Stimulated activated CD8-positive, alpha-beta memory T cell treated with anti-CD3 and anti-CD28 coated beads, Interleukin-15, amount 100 ng/mL, for 24 hours (primary cell): Measurements from ENCODE around the gene AMOTL2.

ENCODE experiments used
- DNase-seq: peaks from one replicate; pipeline ENCODE4 v3.0.0-alpha.2; 2020; ENCODE audit warnings: low read depth

AMOTL2 gene

DNA sequence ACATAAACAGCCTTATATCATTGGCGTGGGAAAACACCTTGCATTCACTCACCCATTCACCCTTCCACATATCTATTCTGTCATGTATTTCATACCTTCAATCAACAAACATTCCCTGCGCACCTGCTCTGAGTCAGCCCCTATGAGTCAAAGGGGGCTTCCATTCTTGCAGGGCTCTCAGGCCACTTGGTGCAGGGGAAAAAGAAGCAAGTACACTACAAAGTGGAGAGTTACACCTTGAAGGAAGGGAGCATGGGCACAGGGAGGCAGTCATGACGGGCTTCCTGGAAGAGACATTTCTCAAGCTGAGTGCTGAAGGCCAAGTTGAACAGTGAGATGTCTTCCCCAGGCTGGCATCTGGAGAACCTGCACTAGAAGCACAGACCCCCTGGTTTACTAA, 4.6 kb upstream of the AMOTL2 start:
- DNase-seq = no peak

DNA sequence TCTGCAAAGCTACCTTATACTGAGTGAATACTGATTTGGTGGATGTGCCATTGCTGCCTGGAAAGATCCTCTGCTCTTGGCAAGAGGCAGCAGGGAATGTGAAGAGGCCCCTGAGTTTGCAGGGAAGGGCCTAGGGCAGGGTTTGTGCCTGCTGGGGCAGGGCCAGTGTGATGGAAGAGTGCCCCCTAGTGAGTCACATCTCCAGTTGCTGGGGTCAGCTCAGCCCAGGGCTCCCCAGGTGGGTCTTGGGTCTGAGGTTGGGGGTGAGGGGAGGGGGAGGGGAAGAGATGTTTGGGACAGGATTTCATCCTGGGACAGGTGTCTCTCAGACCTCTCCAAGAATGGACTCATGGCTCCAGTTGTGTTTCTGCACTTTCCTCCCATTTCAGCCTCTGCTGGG, 4.1 kb upstream of the AMOTL2 start:
- no peak for DNase-seq

DNA sequence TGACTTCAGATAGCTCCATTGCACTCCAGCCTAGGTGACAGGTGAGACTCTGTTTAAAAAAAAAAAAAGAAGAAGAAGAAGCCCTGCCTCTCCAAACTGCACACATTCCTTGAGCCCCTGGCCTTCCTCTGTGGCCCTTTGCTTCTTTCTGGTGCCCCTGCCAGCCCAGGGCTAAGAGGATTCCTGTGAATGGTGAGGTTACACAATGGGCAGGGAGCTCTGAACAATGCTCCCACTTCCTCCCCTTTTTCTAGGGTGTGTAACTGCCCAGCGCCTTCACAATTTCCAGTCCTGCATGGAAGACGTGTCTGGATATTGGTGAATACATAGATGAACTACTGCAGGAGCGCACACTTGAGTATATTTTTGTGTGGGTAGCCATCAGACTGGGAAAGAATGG, 3.6 kb upstream of the AMOTL2 start:
- no peak for DNase-seq

DNA sequence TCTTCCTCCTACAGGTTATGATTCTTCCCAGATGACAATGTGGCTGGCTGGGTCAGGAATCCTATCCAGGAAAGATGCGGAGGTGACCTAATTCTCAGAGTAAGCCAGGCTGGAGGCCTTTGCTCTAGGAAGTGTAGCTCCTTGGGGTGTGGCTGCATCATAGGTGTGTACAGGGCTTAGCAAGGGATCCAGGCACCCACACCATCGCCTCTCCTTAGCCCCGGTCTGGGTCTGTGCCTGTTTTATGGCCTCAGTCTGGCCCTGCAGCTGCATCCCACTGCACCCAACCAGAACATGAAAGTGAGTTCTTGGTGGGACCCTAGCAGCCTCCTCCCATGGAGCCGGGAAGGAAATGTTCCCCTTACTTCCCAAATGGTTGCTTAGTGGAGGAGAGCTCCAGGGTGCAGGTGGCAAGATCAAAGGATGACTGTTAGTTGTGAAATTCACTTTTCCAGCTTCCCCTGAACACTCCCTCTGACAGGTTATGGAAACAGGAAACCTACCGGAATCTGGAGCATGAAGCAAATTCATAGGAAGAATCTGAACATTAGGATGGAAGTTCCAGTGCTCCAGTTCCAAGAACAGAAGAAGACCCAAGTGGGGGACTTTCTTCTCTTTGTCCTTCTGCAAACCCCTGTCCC, 2.7 kb upstream of the AMOTL2 start:
- no peak for DNase-seq

DNA sequence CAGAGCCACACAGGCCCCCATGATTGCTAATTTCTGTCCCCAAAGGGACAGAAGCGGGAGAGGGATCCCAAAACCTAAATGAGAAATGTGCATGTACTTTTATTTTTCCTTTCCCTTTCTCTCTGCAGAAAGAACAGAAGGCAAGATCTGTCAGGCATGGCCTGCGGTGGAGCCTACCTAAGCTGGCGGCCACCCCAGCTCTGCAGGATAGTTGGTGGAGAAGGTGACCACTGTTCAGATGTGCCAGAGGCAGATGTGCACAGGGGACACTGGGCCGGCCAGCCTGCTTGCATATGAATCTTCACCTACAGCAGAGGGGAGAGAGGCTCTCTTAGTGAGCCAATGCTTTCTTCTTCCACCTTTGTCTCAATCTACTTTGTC, 2.1 kb upstream of the AMOTL2 start:
- no peak for DNase-seq

DNA sequence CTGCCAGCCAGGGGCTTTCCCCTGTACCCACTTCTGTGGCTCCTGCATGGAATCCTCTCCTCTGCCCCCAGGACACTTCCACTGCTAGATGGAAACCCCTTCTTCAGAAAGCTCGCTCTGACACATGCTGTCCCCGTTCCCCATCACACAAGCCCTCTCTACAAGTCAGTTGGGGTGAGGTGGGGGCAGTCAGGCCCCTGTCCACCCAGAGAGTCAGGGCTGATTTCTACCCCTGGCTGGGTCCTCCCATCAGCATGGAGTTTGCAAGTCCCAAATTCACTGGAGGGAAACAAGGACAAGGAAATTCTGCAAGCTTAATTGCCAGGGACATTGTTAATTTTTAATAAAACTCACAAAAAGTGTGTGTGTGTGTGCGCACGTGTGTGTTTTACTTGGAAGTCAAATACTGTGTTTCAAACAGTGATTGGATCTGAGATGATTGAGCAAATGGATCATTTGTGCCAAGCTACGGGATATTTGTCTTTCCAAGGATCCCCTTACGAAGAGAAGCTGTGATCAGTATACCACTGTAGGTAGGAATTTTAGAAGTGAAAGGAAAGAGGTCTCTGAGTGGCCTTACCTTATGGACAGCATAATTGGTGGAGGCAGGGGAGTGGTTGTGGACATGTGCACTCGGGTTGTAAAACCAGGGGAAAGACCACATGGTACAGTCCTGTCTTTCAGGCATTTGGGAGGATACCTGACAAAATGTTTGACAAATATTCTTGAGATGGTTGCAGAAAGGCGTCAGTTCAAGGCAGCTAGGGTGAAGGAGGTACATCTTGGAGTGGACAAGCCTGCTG, 1.5 kb upstream of the AMOTL2 start:
- DNase-seq = no peak

DNA sequence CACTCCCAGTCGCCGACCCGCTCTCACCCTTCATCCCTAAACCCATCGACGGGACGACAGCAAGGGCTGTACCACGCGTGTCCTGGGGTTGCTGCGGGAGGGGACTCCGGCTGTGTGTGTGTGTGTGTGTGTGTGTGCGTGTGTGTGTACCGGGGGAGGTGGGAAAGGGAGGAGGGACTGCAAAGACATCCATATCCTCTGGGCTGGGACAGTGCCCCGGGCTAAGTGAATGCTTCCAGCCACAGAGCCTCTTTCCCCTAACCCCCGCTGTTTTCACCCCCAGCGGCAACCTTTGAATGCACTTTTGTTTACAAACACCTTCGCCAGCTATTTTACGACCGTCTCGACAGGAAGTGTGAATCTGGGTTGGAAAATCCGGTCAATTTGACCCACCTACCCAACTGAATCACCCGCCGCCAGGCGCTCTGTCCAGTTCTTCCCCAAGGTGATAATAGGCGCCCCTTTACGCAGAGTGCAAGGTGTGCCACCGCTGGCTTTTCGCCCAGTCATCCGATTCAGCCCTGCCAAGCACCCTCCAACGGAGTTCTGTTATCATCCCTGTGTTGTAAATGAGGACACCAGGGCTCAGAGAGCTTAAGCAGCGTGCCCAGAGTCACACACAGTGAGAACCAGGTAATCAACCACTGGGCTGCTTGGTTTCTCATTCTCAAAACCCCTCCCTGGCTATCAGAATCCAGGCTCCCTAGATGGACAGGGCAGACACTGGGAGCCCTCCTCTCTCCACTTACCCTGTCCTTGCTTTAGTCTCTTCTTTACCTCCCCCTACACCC, 739 bp upstream of the AMOTL2 start:
- DNase-seq = no peak

DNA sequence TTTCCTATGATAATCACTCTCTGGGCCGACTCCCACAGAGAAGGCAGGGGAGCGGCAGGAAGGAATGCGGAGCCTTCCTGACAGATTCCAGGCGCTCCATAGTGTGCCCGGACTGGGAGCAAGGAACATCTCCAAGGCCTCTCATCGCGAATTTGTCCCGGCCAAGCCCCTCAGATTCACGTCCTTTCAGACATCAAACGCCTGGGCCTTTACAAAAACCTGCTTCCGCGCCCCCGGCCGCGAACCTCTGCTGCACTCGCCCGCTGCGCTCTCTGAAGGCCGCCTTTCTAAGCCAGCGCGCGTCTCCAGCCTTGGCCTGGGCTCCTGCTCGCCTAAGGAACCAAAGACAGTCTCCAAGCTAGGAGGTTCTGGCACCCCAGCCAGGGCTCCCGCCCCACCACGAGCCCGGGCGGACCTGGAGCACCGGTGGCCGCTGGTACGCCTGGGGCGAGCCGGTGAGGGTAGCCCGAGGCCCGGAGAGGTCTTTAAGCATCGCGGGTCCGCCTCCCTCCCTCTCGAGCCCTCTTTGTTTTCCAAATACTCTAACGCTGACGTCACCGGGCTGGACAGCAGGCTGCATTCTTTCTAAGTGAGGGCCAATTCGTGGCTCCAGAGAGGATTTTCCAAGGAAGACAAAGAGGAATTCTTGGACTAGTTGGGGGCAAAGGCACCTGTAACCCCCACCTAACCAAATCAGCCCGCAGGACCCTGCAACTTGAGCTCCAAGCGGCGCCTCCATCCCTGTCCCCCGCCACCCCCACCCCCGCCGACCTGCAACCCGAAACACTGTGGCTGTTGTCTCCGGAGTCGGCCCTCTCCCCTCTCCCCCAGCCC, 759 bp downstream of the AMOTL2 start:
- no peak for DNase-seq

DNA sequence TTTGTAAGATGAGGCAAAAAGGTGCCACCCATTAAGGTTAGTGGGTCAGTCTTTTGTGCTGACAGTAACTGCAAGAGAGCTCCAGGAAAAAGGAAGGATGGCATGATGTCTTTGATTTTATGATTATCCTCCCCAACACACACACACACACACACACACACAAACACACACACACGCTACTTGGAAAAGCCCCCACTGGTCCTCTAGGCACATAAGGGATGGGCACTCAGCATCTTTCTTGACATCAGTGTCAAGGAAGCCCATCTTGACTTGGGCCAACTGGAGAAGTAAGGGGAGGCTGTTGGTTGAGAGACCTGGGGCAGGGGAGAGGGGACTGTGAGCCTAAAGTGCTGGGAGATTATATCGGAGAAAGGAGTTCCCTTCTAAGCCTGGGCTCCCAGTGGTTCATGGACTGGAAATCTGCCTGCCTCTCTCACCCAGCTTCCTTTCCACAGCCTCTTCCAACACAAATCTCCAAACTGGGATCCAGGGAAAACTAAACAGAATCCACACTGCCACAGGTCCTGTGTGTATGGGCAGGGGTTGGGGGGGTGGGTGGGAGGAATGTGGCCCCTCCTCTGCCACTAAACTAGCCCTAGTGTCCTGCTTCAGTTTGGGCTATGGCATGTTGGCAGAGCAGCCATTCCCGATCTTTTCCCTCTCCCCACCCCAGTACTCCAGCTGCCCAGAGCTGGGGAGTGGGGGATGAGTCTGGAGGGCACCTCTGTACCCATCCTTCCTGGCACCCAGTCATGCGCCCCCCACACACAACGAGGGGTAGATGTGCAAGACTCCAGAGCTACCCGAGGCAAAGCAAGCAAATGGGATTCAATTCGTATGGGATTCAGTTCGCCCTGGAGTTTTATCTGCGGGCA, 1.6 kb downstream of the AMOTL2 start:
- no peak for DNase-seq

DNA sequence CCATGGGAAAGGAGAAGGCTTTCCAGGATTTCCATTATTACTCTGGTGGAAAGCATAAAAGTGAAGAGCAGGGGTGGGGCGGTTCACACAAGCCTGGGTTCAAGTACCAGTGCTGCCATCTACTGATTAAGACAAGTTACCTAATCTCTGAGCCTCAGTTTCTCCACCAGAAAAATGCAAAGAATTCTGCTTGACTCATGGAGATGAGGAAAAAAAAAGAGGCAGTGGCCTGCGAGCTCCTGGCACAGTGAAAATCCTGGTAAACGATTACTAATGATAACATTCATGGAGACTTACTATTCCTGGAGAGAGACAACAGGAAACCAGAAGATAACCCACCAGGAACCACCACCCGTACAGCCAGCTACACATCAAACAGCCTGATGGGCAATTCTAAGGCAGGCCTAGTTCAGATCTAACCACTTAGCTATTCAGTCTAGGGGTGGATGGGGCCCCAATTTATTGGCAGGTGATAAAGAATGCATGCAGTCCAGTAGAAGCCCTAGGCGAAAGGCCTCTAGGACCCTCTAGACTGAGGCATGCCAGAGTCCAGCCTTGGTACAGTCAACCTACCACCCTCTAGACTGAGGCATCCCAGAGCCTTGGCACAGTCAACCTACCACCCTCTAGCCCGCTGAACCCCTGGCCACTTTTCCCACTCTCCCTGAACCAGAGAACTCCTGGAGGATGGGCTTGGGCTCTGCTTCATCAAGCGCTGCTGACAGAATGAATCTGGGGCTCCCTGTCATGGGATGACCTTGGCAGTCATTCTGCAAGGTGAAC, 2.5 kb downstream of the AMOTL2 start:
- DNase-seq = no peak

DNA sequence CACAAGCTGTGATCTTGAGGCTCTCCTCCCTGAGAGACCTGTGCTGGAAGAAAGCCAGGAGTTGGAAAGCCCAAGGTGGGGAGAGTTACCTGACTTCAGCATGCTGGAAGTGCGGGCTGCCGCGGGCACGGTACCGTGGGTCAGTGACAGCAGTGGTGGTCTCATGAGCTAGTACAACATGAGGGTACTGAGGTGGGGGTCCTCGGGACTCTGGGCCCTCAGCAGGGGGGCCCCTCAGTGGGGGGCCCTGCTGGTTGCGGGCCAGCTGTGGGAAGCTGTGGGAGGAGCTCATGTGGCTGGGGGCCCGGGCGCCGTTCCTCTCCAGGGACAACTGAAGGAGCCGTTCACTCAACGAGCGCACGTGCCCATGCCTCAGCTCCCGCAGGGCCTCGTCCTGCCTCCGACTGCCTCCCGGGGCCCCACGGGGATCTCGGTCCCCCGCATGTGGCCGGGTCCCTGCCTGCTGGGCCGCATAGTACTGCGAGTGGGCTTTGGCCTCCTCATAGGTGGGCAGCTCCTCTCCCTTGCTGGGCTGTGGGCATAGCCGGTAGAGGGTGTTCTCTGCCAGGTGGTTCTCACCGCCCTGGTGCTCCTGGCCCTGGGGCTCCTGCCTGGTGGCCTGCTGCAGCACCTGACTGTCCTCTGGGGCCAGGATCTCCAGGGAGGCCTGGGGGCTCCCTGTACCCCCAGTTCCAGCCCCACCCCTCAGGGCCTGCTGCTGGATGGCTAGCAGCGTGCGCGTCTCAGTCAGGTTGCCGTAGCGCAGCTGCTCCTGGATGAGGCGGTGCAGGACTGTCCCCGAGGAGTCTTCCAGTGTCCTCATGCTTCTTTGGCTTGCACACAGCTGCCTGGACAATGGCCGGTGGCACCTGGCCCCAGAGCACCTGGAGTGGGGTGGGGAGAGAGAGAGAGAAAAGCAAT, 3.4 kb downstream of the AMOTL2 start:
- DNase-seq = no peak

DNA sequence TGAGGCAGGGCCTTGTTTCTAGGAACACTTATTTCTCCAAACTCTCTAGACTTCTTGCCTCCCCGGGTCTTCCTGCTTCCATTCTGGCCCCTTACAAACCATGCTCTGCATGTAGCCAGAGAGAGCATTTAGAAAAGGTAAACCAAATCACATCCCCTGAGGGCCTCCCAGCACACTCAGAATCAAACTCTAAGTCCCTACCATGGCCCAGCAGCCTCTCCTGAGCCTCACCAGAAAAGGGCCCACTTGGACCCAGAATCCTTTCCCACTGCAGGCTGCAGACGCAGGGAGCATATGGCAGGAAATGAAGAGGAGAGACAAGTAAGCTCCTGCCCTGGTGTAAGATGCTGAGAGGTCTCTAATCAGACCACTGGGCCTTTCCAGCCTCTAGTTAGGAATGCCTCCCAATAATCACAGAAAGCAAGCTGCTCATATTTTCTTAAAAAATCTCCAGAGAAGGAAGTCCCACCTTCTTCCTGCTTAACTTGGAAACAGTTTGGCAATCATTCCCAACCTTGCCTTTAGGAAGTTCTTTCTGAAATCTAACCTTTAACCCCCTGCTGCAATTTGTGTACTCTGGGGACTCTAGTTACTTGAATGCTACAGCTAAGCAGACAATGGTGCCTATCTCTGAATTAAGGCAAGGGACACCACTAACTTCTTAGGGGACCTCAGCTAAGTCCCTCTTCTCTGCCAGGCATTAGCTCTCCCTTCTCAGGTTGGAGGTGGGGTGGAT, 4.2 kb downstream of the AMOTL2 start:
- DNase-seq = no peak

DNA sequence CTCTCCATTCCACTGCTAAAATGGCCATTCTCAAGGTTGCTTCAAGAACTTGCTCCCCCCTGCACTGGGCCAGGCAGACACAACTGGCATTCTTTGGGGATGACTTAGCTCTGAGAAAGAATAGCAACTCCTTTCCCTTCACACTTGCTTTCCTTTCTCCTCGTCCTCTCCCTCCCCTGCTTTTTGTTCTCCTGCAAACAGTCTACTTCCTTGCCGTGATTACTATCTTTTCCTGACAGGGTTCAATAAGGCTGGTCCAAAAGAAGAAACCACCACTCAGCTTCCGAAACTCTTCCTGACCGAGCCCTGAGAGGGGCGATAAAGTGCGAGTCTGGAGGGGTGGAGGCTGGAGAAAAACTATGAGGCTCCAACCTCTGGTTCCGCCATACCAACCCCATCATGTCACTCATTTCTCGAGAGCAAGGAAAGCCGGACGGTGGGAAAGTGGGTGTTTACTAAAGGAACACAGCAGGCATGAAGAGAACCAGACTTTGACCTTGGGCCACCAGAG, 5.0 kb downstream of the AMOTL2 start:
- DNase-seq = no peak

DNA sequence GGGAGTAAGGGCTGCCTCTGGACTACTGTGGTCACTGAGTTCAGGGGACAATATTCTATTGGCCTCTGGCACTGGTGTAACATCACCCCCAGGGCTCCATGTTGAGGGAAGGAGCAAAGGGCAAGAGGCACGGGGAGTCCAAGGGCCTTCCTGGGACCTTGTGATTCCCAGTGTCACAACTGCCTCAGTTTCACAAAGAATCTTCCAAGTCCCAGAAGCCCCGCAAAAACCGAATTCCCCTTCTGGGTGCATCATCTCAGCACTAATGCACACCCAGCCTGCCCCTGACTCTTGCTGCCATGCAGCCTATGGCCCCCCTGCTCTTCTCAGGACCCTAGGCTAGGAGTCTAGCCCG, 5.5 kb downstream of the AMOTL2 start:
- DNase-seq = no peak

DNA sequence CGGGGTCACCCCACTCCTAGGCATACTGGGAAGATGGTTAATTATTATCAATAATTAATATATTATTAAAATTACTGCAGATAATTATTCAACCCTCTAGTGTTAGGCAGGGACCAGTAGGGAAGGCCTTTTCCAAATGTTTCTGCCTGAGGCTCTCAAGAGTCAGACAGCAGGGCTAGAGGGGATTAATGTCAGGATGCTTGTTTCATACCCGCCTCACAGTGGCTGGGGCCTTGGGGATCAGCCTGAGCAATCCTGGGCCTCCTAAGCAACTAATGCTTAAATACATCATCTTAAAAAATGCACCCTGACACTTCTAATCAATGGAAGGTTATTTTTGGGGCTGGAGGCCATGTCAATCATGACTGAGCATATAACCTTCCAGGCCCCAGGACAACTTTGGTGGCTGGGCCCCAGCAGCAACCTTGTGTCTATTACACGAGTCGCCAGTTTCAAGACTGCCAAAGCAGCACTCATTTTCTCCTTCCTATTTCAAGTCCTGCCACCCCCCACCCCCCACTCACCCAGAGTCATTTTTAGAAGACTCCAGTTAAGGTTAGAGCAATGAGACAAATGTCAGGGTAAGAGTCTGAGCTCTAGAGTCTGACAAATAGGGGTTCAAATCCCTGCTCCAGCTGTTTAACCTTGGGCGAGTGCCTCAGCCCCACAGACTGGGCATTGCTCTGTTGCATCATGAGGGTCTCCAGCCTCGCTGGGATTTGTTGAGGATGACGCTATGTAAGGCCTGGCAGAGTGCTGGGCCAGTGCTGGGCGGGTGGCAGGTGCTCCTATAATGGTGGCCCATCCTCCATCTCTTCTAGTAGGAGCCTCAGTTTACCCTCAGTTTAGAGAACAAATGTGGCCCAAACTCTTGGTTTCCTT, 6.1 kb downstream of the AMOTL2 start:
- no peak for DNase-seq

DNA sequence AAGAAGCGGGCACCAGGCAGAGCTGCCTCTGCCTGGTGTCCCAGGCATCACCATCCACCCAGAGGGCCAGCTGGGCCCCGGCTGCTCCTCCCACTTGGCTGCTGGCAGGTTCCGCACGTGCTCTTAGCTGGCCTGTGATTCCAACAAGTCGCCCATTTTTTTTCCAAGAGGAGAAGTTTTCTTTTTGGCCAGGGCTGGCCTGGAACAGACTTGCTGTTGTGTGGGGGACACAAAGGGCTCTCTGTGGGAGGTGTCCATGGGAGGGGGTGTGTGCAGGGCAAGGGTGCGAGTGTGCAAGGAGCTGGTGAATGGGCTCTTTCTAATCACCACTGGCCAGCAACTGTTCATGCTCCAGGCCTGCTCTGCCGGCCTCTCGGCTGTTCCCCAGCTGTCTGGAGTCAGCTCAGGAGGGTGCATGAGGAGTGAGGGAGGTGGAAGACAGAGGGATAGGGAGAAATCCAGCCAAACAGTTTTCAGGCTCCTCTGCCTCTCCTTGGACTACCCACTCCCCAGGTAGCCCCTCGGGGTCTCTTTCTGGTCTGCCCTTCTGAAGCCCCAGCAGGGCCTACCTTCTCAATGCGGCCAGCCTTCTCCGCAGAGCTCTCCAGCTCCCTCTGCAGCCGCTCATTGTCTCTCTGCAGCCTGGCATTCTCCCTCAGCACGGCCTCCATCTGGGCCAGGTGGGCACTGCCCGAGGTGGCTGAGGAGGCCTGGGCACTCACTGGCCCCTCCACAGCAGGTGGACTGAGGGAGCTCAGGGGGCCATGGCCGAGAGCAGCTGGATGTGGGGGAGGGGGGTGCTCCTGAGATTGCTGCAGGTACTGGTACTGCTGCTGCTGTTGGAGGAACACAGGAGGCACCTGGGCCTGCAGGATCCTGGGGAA, 7.1 kb downstream of the AMOTL2 start:
- DNase-seq = no peak
